Osteocyte (in vitro differentiated cells): ENCODE measurements around the gene GSDME. TPM values are rescaled to one million over a fixed set of nuclear protein-coding genes. Genes with fewer than 3 reads are reported as not detected.

Experiments
- DNase-seq: peaks from one replicate; pipeline ENCODE4 v3.0.0; 2021; ENCODE audit warnings: mixed read lengths; ENCODE audit not compliant: unreplicated experiment; ENCODE audit errors: extremely low spot score
- H3K27ac Mint-ChIP-seq: one replicate; pipeline ENCODE4 v1.8.0; 2021; ENCODE audit warnings: mild to moderate bottlenecking, mixed read lengths; ENCODE audit not compliant: unreplicated experiment
- H3K27me3 Mint-ChIP-seq: one replicate; pipeline ENCODE4 v1.8.0; 2021; ENCODE audit warnings: mixed read lengths; ENCODE audit not compliant: unreplicated experiment
- H3K36me3 Mint-ChIP-seq: one replicate; pipeline ENCODE4 v1.8.0; 2021; ENCODE audit warnings: mixed read lengths; ENCODE audit not compliant: unreplicated experiment
- H3K4me1 Mint-ChIP-seq: one replicate; pipeline ENCODE4 v1.8.0; 2021; ENCODE audit warnings: mixed read lengths; ENCODE audit not compliant: unreplicated experiment
- H3K4me3 Mint-ChIP-seq: one replicate; pipeline ENCODE4 v1.8.0; 2021; ENCODE audit warnings: mild to moderate bottlenecking, moderate library complexity, mixed read lengths; ENCODE audit not compliant: unreplicated experiment
- H3K9me3 Mint-ChIP-seq: one replicate; pipeline ENCODE4 v1.8.0; 2021; ENCODE audit warnings: mixed read lengths; ENCODE audit not compliant: unreplicated experiment
- CTCF ChIP-seq: fragments of 200-600 bp; sonication (generic); IDR thresholded peaks from 2 replicates; pipeline ENCODE4 v1.5.0; 2021; ENCODE audit warnings: antibody characterized with exemption, mild to moderate bottlenecking, moderate library complexity
- total RNA-seq: library from RNA; stranded (reverse); gene quantifications from 2 replicates; pipeline ENCODE4 v1.2.1, GENCODE V29; 2021

Gene GSDME
- total RNA-seq, 1 donor from 2014 or later = 10.2 TPM

GRCh38 chr7:24715171-24715570 is 42.1 kb downstream of the GSDME start:
- TF ChIP-seq CTCF = no peak
- Mint-ChIP-seq H3K4me3 (no peak overlapping the region), H3K27ac (no peak overlapping the region), H3K9me3 (no peaks in the 10 kb centered on the region), H3K36me3 (peaks cover 12% of the 10 kb centered on the region), H3K4me1 (peaks cover 2% of the 10 kb centered on the region), H3K27me3 (no peaks in the 10 kb centered on the region)
- no peak for DNase-seq

- peaks cover 12% of the 10 kb centered on the region for H3K36me3 Mint-ChIP-seq
- H3K9me3 Mint-ChIP-seq = no peaks in the 10 kb centered on the region
Measured at GRCh38 chr7:24714676-24715010, 42.6 kb downstream of the GSDME start.

GRCh38 chr7:24713850-24714675 is 43.2 kb downstream of the GSDME start:
- no peak overlapping the region for H3K4me3 Mint-ChIP-seq
- no peaks in the 10 kb centered on the region for H3K27me3 Mint-ChIP-seq
- peaks cover 12% of the 10 kb centered on the region for H3K36me3 Mint-ChIP-seq
- H3K27ac Mint-ChIP-seq = no peak overlapping the region
- peak; percentile 42 for DNase-seq
- H3K9me3 Mint-ChIP-seq = no peaks in the 10 kb centered on the region
- peaks cover 2% of the 10 kb centered on the region for H3K4me1 Mint-ChIP-seq
- TF ChIP-seq CTCF = no peak

More at GRCh38 chr7:24714676-24715010, 42.6 kb downstream of the GSDME start:
- Mint-ChIP-seq H3K27ac (no peak overlapping the region), H3K4me1 (peaks cover 2% of the 10 kb centered on the region), H3K27me3 (no peaks in the 10 kb centered on the region), H3K4me3 (no peak overlapping the region)
- peak; percentile 81 for DNase-seq
- TF ChIP-seq CTCF = no peak

- no peaks in the 10 kb centered on the region for H3K27me3 Mint-ChIP-seq
- H3K9me3 Mint-ChIP-seq = no peaks in the 10 kb centered on the region
- DNase-seq = peak; percentile 32
- H3K27ac Mint-ChIP-seq = no peak overlapping the region
- H3K36me3 Mint-ChIP-seq = peaks cover 12% of the 10 kb centered on the region
- no peak for TF ChIP-seq CTCF
- H3K4me3 Mint-ChIP-seq = no peak overlapping the region
- peaks cover 3% of the 10 kb centered on the region for H3K4me1 Mint-ChIP-seq
Measured at GRCh38 chr7:24713039-24713793, 44.0 kb downstream of the GSDME start.
